KOPT-K1 (cell line): ENCODE measurements around the gene ZNF211.

Experiments
- H3K27ac ChIP-seq: fragments of 200-600 bp; sonication (generic); 2 replicates; pipeline ENCODE4 v1.5.1; 2016; ENCODE audit warnings: antibody characterized with exemption, mild to moderate bottlenecking, low read depth, low read length; ENCODE audit not compliant: poor library complexity, severe bottlenecking
- H3K36me3 ChIP-seq: fragments of 200-600 bp; sonication (generic); 2 replicates; pipeline ENCODE4 v1.5.1; 2017; ENCODE audit warnings: antibody characterized with exemption, mild to moderate bottlenecking, low read length, moderate library complexity; ENCODE audit not compliant: insufficient read depth
- H3K9me3 ChIP-seq: fragments of 200-600 bp; sonication (generic); 2 replicates; pipeline ENCODE4 v1.5.1; 2017; ENCODE audit warnings: antibody characterized with exemption, low read length, mild to moderate bottlenecking; ENCODE audit not compliant: insufficient read depth, poor library complexity, severe bottlenecking

ZNF211 gene

DNA sequence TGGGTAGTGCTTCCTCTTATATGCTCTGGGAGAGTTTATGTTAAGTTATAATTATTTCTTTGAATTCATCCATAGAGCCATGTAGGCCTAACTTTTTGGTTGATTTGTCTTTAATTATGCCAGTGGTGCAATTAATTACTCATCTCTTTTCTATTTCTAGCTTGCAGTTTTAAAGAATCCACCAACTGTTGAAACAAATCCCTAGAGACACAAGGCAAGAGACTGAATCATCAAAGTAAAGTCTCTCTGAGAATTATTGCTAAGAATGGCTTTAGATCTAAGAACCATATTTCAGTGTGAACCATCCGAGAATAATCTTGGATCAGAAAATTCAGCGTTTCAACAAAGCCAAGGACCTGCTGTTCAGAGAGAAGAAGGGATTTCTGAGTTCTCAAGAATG, 42.9 kb downstream of the ZNF211 start:
- Histone ChIP-seq H3K36me3 (no peaks in the 10 kb centered on the region), H3K9me3 (no peaks in the 10 kb centered on the region), H3K27ac (no peak overlapping the region)

DNA sequence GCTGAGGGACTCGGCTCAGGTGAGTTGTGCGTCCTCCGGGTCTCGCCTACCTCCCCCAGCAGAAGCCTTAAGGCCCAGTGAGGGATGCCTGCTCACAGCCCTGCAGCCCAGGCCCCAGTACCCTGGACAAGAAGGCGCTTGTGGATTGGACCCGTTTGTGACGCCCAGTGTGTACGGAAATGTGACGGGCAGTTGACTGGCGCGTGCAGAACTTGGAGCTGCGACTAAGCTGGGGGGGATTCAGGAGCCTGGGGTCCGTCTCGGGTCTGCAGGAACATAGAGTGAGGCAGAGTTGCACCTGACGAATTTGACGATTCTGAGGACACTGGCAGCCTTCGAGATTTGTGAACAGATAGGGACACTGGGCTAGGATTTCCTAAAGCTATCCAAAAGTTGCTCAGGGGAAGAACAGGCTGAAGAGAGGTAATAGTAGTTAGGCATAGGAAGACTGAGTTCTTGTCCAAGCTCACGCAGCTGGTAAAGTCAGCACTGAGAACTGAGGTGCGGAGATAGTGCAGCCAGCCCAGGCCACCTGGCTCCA, 49.3 kb downstream of the ZNF211 start:
- Histone ChIP-seq H3K36me3 (peaks cover 42% of the 10 kb centered on the region), H3K27ac (peak overlapping the region; percentile 78), H3K9me3 (peaks cover 46% of the 10 kb centered on the region)

DNA sequence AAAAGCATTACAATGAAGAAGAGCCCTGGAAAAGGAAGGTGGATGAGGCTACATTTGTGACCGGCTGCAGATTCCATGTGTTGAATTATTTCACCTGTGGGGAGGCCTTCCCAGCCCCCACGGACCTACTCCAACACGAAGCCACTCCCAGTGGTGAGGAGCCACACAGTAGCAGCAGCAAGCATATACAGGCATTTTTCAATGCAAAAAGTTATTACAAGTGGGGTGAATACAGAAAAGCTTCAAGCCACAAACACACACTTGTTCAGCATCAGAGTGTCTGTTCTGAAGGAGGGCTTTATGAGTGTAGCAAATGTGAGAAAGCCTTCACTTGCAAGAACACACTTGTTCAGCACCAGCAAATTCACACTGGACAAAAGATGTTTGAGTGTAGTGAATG, 53.8 kb downstream of the ZNF211 start:
- Histone ChIP-seq H3K9me3 (peaks cover 86% of the 10 kb centered on the region), H3K36me3 (peaks cover 83% of the 10 kb centered on the region), H3K27ac (no peak overlapping the region)

DNA sequence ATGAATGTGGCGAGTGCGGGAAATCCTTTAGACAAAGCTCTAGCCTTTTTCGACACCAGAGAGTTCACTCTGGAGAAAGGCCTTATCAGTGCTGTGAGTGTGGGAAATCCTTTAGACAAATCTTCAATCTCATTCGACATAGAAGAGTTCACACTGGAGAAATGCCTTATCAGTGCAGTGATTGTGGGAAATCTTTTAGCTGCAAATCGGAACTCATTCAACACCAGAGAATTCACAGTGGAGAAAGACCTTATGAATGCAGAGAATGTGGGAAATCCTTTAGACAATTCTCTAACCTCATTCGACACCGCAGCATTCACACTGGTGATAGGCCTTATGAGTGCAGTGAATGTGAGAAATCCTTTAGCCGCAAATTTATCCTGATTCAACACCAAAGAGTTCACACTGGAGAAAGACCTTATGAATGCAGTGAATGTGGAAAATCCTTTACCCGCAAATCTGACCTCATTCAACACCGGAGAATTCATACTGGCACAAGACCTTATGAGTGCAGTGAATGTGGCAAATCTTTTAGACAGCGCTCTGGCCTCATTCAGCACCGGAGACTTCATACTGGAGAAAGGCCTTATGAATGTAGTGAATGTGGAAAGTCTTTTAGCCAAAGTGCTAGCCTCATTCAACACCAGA, 54.5 kb downstream of the ZNF211 start:
- Histone ChIP-seq H3K36me3 (peaks cover 88% of the 10 kb centered on the region), H3K9me3 (peaks cover 86% of the 10 kb centered on the region), H3K27ac (no peak overlapping the region)

DNA sequence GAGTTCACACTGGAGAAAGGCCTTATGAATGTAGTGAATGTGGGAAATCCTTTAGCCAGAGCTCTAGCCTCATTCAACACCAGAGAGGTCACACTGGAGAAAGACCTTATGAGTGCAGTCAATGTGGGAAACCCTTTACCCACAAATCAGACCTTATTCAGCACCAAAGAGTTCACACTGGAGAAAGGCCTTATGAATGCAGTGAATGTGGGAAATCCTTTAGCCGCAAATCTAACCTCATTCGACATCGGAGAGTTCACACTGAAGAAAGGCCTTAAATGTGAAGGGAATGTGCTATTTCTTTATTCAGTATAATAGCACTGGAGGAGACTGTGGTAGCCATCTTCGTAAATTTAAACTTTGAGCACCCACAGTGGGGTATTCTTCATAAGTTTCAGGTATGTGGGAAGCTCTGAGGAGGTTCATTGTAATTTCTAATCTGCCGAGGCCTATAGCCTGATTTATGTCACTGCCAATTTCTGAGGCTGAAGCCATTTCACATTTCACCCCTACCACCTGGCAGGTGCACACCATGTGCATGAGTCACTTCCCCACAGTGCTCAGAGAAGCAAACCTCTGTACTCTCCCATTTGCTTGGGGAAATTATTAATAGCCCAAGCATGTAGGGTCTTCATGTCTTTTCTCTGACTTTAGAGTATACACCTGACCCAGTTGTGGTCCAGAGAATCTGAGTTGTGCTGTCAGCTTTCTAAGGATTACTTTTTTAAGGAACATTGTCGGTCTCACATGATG, 55.2 kb downstream of the ZNF211 start:
- peaks cover 81% of the 10 kb centered on the region for H3K9me3 ChIP-seq
- H3K36me3 ChIP-seq: peaks cover 94% of the 10 kb centered on the region
- no peak overlapping the region for H3K27ac ChIP-seq

DNA sequence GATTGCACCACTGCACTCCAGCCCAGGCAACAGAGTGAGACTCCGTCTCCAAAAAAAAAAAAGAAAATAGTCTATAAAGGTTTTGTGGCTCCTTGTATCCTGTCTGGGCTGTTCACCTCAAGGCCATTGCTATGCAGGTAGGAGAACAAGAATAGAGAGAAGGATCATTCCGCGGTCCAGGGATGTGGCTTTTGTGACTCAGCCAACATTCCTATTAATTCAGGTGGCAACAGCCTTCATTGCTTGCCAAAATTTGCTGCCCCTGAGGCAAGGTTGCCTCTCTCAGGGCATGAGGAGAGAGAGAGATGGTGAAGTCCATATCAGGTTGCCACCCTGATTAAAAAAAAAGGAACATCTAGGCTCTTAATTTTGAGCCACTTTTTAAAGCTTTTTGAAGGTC, 56.8 kb downstream of the ZNF211 start:
- H3K36me3 ChIP-seq: peaks cover 93% of the 10 kb centered on the region
- peaks cover 65% of the 10 kb centered on the region for H3K9me3 ChIP-seq
- no peak overlapping the region for H3K27ac ChIP-seq
